Body of pancreas (tissue), 4 donors: ENCODE data around the gene GPR135. TPM values are rescaled to one million over a fixed set of nuclear protein-coding genes. Genes with fewer than 3 reads are reported as not detected.
A peak's percentile ranks its signal among the peaks of the same experiment; 100 is the strongest.

Experiments used
- ATAC-seq: fragments of 150-250 bp; one replicate; pipeline ENCODE4 v1.9.1; 2016
- DNase-seq, 4 donors: peaks; one replicate each; pipeline ENCODE4 v3.0.0-alpha.2; 2019
- H3K27ac ChIP-seq, 4 donors: fragments of 200-600 bp; sonication (generic); 1 replicate in 3 of 4; 2 replicates in 1 of 4; pipeline versions ENCODE4 v1.5.1 to v1.6.1; 2016 to 2019; ENCODE audit warnings: mild to moderate bottlenecking in 1 of 4, mixed read lengths in 1 of 4, moderate library complexity in 1 of 4
- H3K27me3 ChIP-seq, 2 donors: fragments of 200-600 bp; sonication (generic); one replicate each; pipeline ENCODE4 v1.6.0; 2016; ENCODE audit warnings: mild to moderate bottlenecking in 1 of 2
- H3K36me3 ChIP-seq, 2 donors: fragments of 200-600 bp; sonication (generic); replicated peaks in 1 of 2; 2 replicates each; pipeline ENCODE4 v1.5.1; 2016; ENCODE audit warnings: low read depth in 2 of 2; ENCODE audit not compliant: insufficient read depth in 1 of 2
- H3K4me1 ChIP-seq: fragments of 200-600 bp; sonication (generic); one replicate; pipeline ENCODE4 v1.6.0; 2016
- H3K4me3 ChIP-seq, 2 donors: fragments of 200-600 bp; sonication (generic); 1 replicate in 1 of 2; 2 replicates in 1 of 2; pipeline ENCODE4 v1.5.1; 2016 to 2019
- H3K9me3 ChIP-seq, 3 donors: fragments of 200-600 bp; sonication (generic); 1 replicate in 2 of 3; 2 replicates in 1 of 3; pipeline ENCODE4 v1.5.1; 2016
- POLR2A ChIP-seq, 3 donors: fragments of 450-650 bp; IDR thresholded peaks; one replicate each; pipeline ENCODE4 v1.6.1; 2016; ENCODE audit warnings: antibody characterized with exemption in 3 of 3, mild to moderate bottlenecking in 2 of 3
- WGBS, 2 donors: methylation state at CpG; one replicate each; pipeline ENCODE4 v1.1.5; 2017; 5-methylcytosine and 5-hydroxymethylcytosine counted together
- intact Hi-C: fragments of 100-400 bp; cut with DNase I; formaldehyde crosslinking; loops from one replicate; pipeline ENCODE4 v1.15.1; 2023
- total RNA-seq, 2 donors: library from RNA; depleted of rRNA; stranded (reverse); fragments of >200 nt; gene quantifications; one replicate each; pipeline ENCODE4 v1.1.0, GENCODE V29; 2016
- TF ChIP-seq, protein P1 (sequence below), 7 experiments: fragments of 450-650 bp in 4 of 7; fragments of 200-600 bp in 3 of 7; sonication (generic) in 3 of 7; IDR thresholded peaks; one replicate each; pipeline ENCODE4 v1.5.1; 2016 to 2019; ENCODE audit warnings: antibody characterized with exemption in 7 of 7

GPR135 gene
- total RNA-seq, 2 donors from 2014 or later: 4.2 to 4.6 TPM

DNA sequence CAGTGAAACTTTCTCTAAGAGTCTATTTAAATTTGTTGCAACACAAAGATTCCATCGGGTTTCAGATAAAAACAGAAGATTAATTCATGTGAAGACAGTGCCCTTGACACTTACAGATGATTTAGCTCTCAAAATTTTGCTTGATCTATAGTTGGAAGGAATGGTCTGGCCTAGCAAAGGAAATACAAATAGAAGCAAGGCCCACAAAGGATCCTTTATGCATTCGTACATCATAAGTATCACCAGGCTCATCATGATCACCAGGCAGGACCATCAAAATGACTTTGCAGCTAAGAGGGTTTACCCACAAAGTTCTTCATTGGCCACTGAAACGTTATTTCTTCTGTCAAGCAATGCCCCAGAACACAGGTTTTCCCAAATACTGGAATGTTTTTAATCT lies 43.9 kb upstream of the GPR135 start:
- H3K36me3 ChIP-seq: peaks cover 0 to 2% of the 10 kb centered on the region in 2 donors
- intact Hi-C loops: no loop called here
- TF ChIP-seq, protein P1, sequence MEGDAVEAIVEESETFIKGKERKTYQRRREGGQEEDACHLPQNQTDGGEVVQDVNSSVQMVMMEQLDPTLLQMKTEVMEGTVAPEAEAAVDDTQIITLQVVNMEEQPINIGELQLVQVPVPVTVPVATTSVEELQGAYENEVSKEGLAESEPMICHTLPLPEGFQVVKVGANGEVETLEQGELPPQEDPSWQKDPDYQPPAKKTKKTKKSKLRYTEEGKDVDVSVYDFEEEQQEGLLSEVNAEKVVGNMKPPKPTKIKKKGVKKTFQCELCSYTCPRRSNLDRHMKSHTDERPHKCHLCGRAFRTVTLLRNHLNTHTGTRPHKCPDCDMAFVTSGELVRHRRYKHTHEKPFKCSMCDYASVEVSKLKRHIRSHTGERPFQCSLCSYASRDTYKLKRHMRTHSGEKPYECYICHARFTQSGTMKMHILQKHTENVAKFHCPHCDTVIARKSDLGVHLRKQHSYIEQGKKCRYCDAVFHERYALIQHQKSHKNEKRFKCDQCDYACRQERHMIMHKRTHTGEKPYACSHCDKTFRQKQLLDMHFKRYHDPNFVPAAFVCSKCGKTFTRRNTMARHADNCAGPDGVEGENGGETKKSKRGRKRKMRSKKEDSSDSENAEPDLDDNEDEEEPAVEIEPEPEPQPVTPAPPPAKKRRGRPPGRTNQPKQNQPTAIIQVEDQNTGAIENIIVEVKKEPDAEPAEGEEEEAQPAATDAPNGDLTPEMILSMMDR (IDR thresholded peaks at IDR 0.05): no peak
- no peak for TF ChIP-seq POLR2A (IDR thresholded peaks at IDR 0.05)
- no peaks in the 10 kb centered on the region for H3K9me3 ChIP-seq
- H3K4me1 ChIP-seq: no peaks in the 10 kb centered on the region
- no peak overlapping the region for H3K27ac ChIP-seq
- DNase-seq (no peak), ATAC-seq (no peak)
- no peak overlapping the region for H3K4me3 ChIP-seq
- WGBS, 2 donors: 69% methylated on average over 3 of the region's 3 CpGs
- H3K27me3 ChIP-seq: no peaks in the 10 kb centered on the region

DNA sequence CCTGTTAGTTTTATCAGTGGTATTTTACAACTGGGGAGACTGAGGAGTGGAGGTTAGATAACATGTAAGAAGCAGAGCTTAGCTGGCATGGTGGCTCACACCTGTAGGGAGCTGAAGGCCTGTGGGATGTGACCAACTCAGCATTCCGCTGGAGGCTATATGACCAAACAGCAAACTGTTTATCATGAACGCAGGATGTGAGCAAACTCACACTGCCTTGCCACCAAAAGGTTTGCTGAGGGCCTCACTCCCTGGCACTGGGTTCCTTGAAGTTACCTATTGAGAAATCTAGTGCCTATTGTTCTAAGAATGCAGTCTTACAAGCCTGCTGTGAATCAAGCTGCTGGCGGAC lies 42.5 kb upstream of the GPR135 start:
- DNase-seq: no peak
- Histone ChIP-seq H3K36me3 (peaks cover 0 to 2% of the 10 kb centered on the region in 2 donors), H3K27me3 (no peaks in the 10 kb centered on the region), H3K9me3 (no peaks in the 10 kb centered on the region), H3K27ac (no peak overlapping the region), H3K4me1 (no peaks in the 10 kb centered on the region), H3K4me3 (no peak overlapping the region)
- intact Hi-C loops: no loop called here
- ATAC-seq: no peak
- TF ChIP-seq POLR2A (IDR thresholded peaks at IDR 0.05): no peak
- TF ChIP-seq, protein P1 (IDR thresholded peaks at IDR 0.05): no peak
- 87 to 88% methylated on average over 3 of the region's 3 CpGs for WGBS, 2 donors

GRCh38 chr14:59507063-59507751 lies 42.0 kb upstream of the GPR135 start:
- DNase-seq (peak; percentile 49 to 72 (median 66)), ATAC-seq (peak; percentile 63)
- TF ChIP-seq, protein P1 (IDR thresholded peaks at IDR 0.05): peak; percentile 48 to 71 (median 70)
- no peak for TF ChIP-seq POLR2A (IDR thresholded peaks at IDR 0.05)
- Histone ChIP-seq H3K4me1 (no peaks in the 10 kb centered on the region), H3K9me3 (no peaks in the 10 kb centered on the region), H3K27me3 (no peaks in the 10 kb centered on the region), H3K27ac (no peak overlapping the region), H3K36me3 (peaks cover 0 to 2% of the 10 kb centered on the region in 2 donors), H3K4me3 (no peak overlapping the region)
- intact Hi-C loops: no loop called here

DNA sequence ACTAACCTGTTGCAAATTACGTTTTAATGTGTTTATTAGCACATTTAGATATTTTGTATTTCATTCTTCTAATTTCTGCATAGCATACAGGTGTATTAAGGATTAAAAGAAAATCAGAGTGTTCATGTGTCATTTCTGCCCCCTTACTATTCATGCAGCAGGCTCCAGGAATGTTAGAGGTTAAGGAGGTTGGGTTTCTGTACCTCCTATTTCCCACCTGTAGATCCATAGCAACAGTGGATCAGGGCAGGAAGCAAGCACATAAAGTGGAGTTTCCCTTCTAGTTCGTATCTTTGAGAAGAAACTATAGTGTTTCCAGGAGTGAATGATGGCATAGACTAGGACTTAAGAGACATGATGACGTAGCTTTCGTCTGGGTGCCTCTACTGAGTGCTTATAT lies 38.1 kb upstream of the GPR135 start:
- intact Hi-C loops: no loop called here
- no peaks in the 10 kb centered on the region for H3K9me3 ChIP-seq
- H3K36me3 ChIP-seq: peaks cover 0 to 2% of the 10 kb centered on the region in 2 donors
- 66 to 73% methylated on average over 4 of the region's 4 CpGs for WGBS, 2 donors
- no peak overlapping the region for H3K4me3 ChIP-seq
- TF ChIP-seq POLR2A (IDR thresholded peaks at IDR 0.05): no peak
- TF ChIP-seq, protein P1 (IDR thresholded peaks at IDR 0.05): no peak
- no peak for ATAC-seq
- no peak overlapping the region for H3K27ac ChIP-seq
- H3K27me3 ChIP-seq: no peaks in the 10 kb centered on the region
- no peaks in the 10 kb centered on the region for H3K4me1 ChIP-seq
- DNase-seq: no peak

DNA sequence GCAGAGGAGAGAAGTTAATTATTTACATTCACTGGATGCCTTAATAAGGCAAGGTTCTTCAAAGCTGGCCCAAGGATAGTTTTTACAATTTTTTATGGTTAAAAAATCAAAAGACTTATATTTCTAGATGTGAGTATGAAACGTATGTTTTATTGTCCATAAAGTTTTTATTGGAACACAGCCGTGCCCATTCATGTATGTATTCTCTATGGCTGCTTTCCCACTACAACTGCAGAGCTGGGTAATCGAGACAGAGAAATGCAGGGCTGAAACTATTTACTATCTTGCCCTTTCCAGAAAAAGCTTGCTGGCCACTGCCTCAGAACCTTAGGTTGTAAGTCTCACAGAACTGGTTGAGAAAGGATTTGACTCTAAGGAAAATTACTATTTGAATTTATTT lies 35.6 kb upstream of the GPR135 start:
- no peak overlapping the region for H3K4me3 ChIP-seq
- intact Hi-C loops: no loop called here
- peaks cover 0 to 6% of the 10 kb centered on the region in 2 donors for H3K36me3 ChIP-seq
- H3K9me3 ChIP-seq: no peaks in the 10 kb centered on the region
- no peak for TF ChIP-seq POLR2A (IDR thresholded peaks at IDR 0.05)
- TF ChIP-seq, protein P1 (IDR thresholded peaks at IDR 0.05): no peak
- ATAC-seq (no peak), DNase-seq (no peak)
- H3K4me1 ChIP-seq: no peaks in the 10 kb centered on the region
- 88% methylated on average over 3 of the region's 3 CpGs for WGBS, 2 donors
- no peak overlapping the region for H3K27ac ChIP-seq
- no peaks in the 10 kb centered on the region for H3K27me3 ChIP-seq
